H1 (cell line): Measurements from ENCODE around the gene CDC42EP4. TPM values are rescaled to one million over a fixed set of nuclear protein-coding genes. Genes with fewer than 3 reads are reported as not detected.

ENCODE experiments used
- CTCF ChIA-PET: fragments of 300-600 bp; sonication (Branson Sonifier 250); formaldehyde crosslinking; loops from one replicate; lab custom pipeline; 2021; ENCODE audit not compliant: partially characterized antibody; lab: Charles Lee
- POLR2A ChIA-PET: fragments of 300-600 bp; sonication (Branson Sonifier 250); formaldehyde crosslinking; loops from one replicate; lab custom pipeline; 2021; ENCODE audit warnings: inconsistent platforms; ENCODE audit not compliant: partially characterized antibody; lab: Charles Lee
- DNase-seq, 2 experiments: peaks; one replicate each; pipeline versions ENCODE4 v3.0.0 to v3.0.0-alpha.2; 2010 to 2022; ENCODE audit warnings: low spot score in 2 of 2, low read depth in 1 of 2, mixed read lengths in 1 of 2
- FAIRE-seq: peaks from 2 replicates; lab custom pipeline; 2011; peaks lifted over from hg19 to GRCh38; lab: Jason Lieb, UNC
- H2AFZ ChIP-seq: 2 replicates; pipeline ENCODE4 v1.8.1; 2012; ENCODE audit warnings: low read length, inconsistent platforms
- H2AK5ac ChIP-seq: 2 replicates; pipeline ENCODE4 v1.6.1; 2013; ENCODE audit warnings: low read depth, low read length
- H2BK120ac ChIP-seq: replicated peaks from 2 replicates; pipeline ENCODE3; 2013; ENCODE audit warnings: low read depth, low read length, inconsistent platforms
- H2BK12ac ChIP-seq: 2 replicates; pipeline ENCODE4 v1.6.1; 2013; ENCODE audit warnings: low read depth, low read length
- H2BK15ac ChIP-seq: 2 replicates; pipeline ENCODE4 v1.6.1; 2013; ENCODE audit warnings: low read length
- H2BK20ac ChIP-seq: 2 replicates; pipeline ENCODE4 v1.6.1; 2013; ENCODE audit warnings: low read length
- H2BK5ac ChIP-seq: 2 replicates; pipeline ENCODE4 v1.6.1; 2013; ENCODE audit warnings: low read depth, low read length
- H3K14ac ChIP-seq: 2 replicates; pipeline ENCODE4 v1.6.1; 2013; ENCODE audit warnings: inconsistent platforms; ENCODE audit not compliant: insufficient read length
- H3K18ac ChIP-seq: 2 replicates; pipeline ENCODE4 v1.6.1; 2013; ENCODE audit warnings: low read length; ENCODE audit errors: extremely low read depth
- H3K23ac ChIP-seq: 2 replicates; pipeline ENCODE4 v1.6.1; 2013; ENCODE audit warnings: inconsistent platforms; ENCODE audit not compliant: insufficient read length
- H3K23me2 ChIP-seq: 2 replicates; pipeline ENCODE4 v1.6.1; 2013; ENCODE audit warnings: low read depth, low read length
- H3K27ac ChIP-seq: 2 replicates; pipeline ENCODE4 v1.6.1; 2011; ENCODE audit warnings: low read depth, low read length, inconsistent platforms
- H3K27me3 ChIP-seq, 4 experiments: replicated peaks in 1 of 4; 1 replicate in 1 of 4; 2 replicates in 3 of 4; pipeline versions ENCODE4 v1.6.1 to v1.8.1; 2011 to 2013; ENCODE audit warnings: low read length in 3 of 4, mild to moderate bottlenecking in 3 of 4, inconsistent platforms in 2 of 4, mixed read lengths in 2 of 4, moderate library complexity in 1 of 4; ENCODE audit not compliant: control insufficient read depth in 3 of 4, insufficient read depth in 3 of 4; ENCODE audit errors: extremely low read depth in 1 of 4
- H3K36me3 ChIP-seq, 4 experiments: 2 replicates each; pipeline versions ENCODE4 v1.6.1 to v1.8.1; 2011 to 2013; ENCODE audit warnings: mild to moderate bottlenecking in 4 of 4, low read length in 3 of 4, moderate library complexity in 2 of 4, control low read depth in 1 of 4, inconsistent platforms in 1 of 4; ENCODE audit not compliant: insufficient read depth in 4 of 4, control insufficient read depth in 2 of 4
- H3K4ac ChIP-seq: replicated peaks from 2 replicates; pipeline ENCODE3; 2013; ENCODE audit warnings: low read length, low read depth, mixed read lengths, inconsistent platforms; ENCODE audit not compliant: insufficient read length
- H3K4me1 ChIP-seq, 4 experiments: replicated peaks in 1 of 4; 1 replicate in 1 of 4; 2 replicates in 3 of 4; pipeline versions ENCODE4 v1.6.1 to v1.8.1; 2011 to 2013; ENCODE audit warnings: low read length in 3 of 4, inconsistent platforms in 2 of 4, mixed read lengths in 1 of 4; ENCODE audit not compliant: insufficient read depth in 4 of 4, control insufficient read depth in 3 of 4
- H3K4me2 ChIP-seq, 2 experiments: 2 replicates each; pipeline versions ENCODE4 v1.6.1 to v1.8.1; 2011 to 2013; ENCODE audit warnings: low read depth in 2 of 2, low read length in 2 of 2, control low read depth in 1 of 2, inconsistent platforms in 1 of 2, mild to moderate bottlenecking in 1 of 2; ENCODE audit not compliant: insufficient read depth in 1 of 2
- H3K4me3 ChIP-seq, 4 experiments: fragments of 200-600, 300-600 bp in 1 of 4; sonication (generic), shearing (Covaris generic), sonication (Bioruptor Twin) in 1 of 4; 2 replicates each; pipeline versions ENCODE4 v1.5.1 to v1.8.1; 2011 to 2016; ENCODE audit warnings: low read length in 4 of 4, low read depth in 3 of 4, control low read depth in 2 of 4, inconsistent platforms in 2 of 4, mild to moderate bottlenecking in 2 of 4, mixed read lengths in 1 of 4, moderate library complexity in 1 of 4; ENCODE audit not compliant: insufficient read depth in 2 of 4; ENCODE audit errors: extremely low read depth in 1 of 4
- H3K56ac ChIP-seq: replicated peaks from 2 replicates; pipeline ENCODE3; 2013; ENCODE audit warnings: low read depth, mild to moderate bottlenecking, mixed read lengths, low read length, inconsistent platforms; ENCODE audit not compliant: insufficient read length
- H3K79me1 ChIP-seq: 2 replicates; pipeline ENCODE4 v1.6.1; 2013; ENCODE audit warnings: low read depth, low read length, control low read depth
- H3K79me2 ChIP-seq, 2 experiments: 2 replicates each; pipeline versions ENCODE4 v1.6.1 to v1.8.1; 2012 to 2013; ENCODE audit warnings: low read length in 2 of 2, mild to moderate bottlenecking in 2 of 2, inconsistent platforms in 1 of 2; ENCODE audit not compliant: insufficient read depth in 2 of 2, control insufficient read depth in 1 of 2
- H3K9ac ChIP-seq, 4 experiments: replicated peaks in 1 of 4; 1 replicate in 1 of 4; 2 replicates in 3 of 4; pipeline versions ENCODE4 v1.6.1 to v1.8.1; 2011 to 2013; ENCODE audit warnings: low read depth in 3 of 4, low read length in 3 of 4, control low read depth in 2 of 4, mild to moderate bottlenecking in 2 of 4, moderate library complexity in 2 of 4, inconsistent platforms in 1 of 4; ENCODE audit errors: extremely low read depth in 1 of 4
- H3K9me3 ChIP-seq, 2 experiments: 2 replicates each; pipeline versions ENCODE4 v1.6.1 to v1.8.1; 2012 to 2013; ENCODE audit warnings: mild to moderate bottlenecking in 2 of 2, moderate library complexity in 2 of 2, control low read depth in 1 of 2, inconsistent platforms in 1 of 2, low read depth in 1 of 2, low read length in 1 of 2, mixed read lengths in 1 of 2; ENCODE audit not compliant: insufficient read depth in 2 of 2
- H4K20me1 ChIP-seq, 2 experiments: replicated peaks in 1 of 2; 2 replicates each; pipeline versions ENCODE3 to v1.8.1; 2011 to 2013; ENCODE audit warnings: inconsistent platforms in 2 of 2, low read length in 2 of 2, mild to moderate bottlenecking in 1 of 2; ENCODE audit not compliant: insufficient read depth in 2 of 2, control insufficient read depth in 1 of 2
- H4K5ac ChIP-seq: 2 replicates; pipeline ENCODE4 v1.6.1; 2013; ENCODE audit warnings: low read length, low read depth, mixed read lengths, inconsistent platforms; ENCODE audit not compliant: insufficient read length
- H4K8ac ChIP-seq: 2 replicates; pipeline ENCODE4 v1.8.0; 2013; ENCODE audit warnings: mild to moderate bottlenecking, moderate library complexity, low read length, inconsistent platforms; ENCODE audit not compliant: insufficient read depth; ENCODE audit errors: extremely low read depth
- H4K91ac ChIP-seq: replicated peaks from 2 replicates; pipeline ENCODE3; 2013; ENCODE audit warnings: low read length, mixed read lengths, inconsistent platforms; ENCODE audit not compliant: insufficient read length
- ASH2L ChIP-seq: fragments of 200-600, 300-600 bp; sonication (generic); IDR thresholded peaks from one replicate; pipeline ENCODE4 v1.7.1; 2017; ENCODE audit warnings: low read length
- CBX8 ChIP-seq: fragments of 300-800, 300-1000 bp; sonication (generic); IDR thresholded peaks from 2 replicates; pipeline ENCODE4 v1.7.1; 2016; ENCODE audit warnings: low read depth, low read length, borderline replicate concordance
- MAX ChIP-seq: IDR thresholded peaks from 2 replicates; pipeline ENCODE4 v1.6.1; 2012; ENCODE audit warnings: inconsistent platforms
- NRF1 ChIP-seq: IDR thresholded peaks from 2 replicates; pipeline ENCODE4 v1.6.1; 2011; ENCODE audit warnings: mild to moderate bottlenecking, low read depth, low read length, improper control_type of control experiment
- RXRA ChIP-seq: IDR thresholded peaks from 2 replicates; pipeline ENCODE4 v1.6.1; 2011; ENCODE audit warnings: low read depth, mild to moderate bottlenecking, low read length, moderate library complexity; ENCODE audit not compliant: insufficient read depth
- SP1 ChIP-seq: IDR thresholded peaks from 2 replicates; pipeline ENCODE4 v1.6.1; 2011; ENCODE audit warnings: low read depth, low read length
- SP4 ChIP-seq: IDR thresholded peaks from 2 replicates; pipeline ENCODE4 v1.6.1; 2012; ENCODE audit warnings: low read length, inconsistent platforms
- TAF7 ChIP-seq: optimal IDR thresholded peaks from 2 replicates; pipeline ENCODE3; 2011; ENCODE audit warnings: low read depth, mild to moderate bottlenecking, inconsistent platforms, low read length, moderate library complexity, borderline replicate concordance
- TBP ChIP-seq: IDR thresholded peaks from 2 replicates; pipeline ENCODE4 v1.6.1; 2011; ENCODE audit warnings: low read depth, low read length, improper control_type of control experiment
- ZNF274 ChIP-seq: IDR thresholded peaks from 2 replicates; pipeline ENCODE4 v1.7.0; 2012; ENCODE audit warnings: low read length, borderline replicate concordance; ENCODE audit errors: extremely low read depth
- WGBS, 2 experiments: shearing (Covaris generic) in 1 of 2; methylation state at CpG; one replicate each; pipeline versions ENCODE4 v1.1.6 to v1.1.7; 2013 to 2015; ENCODE audit warnings: low lambda C conversion rate in 2 of 2, mixed read lengths in 2 of 2, inconsistent platforms in 1 of 2, low coverage in 1 of 2, missing lambda C conversion rate in 1 of 2; ENCODE audit not compliant: insufficient replicate concordance in 2 of 2, insufficient coverage in 1 of 2, insufficient read length in 1 of 2; ENCODE audit errors: extremely low coverage in 1 of 2, missing lambda C conversion rate in 1 of 2; 5-methylcytosine and 5-hydroxymethylcytosine counted together
- polyA plus RNA-seq, 7 experiments: library from polyadenylated mRNA; depleted of rRNA in 3 of 7; stranded (reverse) in 5 of 7; unstranded in 2 of 7; fragments of >200 nt in 5 of 7; fragments of 200-250 nt in 2 of 7; gene quantifications; 1 replicate in 5 of 7; 2 replicates in 1 of 7; 4 replicates in 1 of 7; pipeline versions ENCODE4 v1.2.1 to v1.2.3, GENCODE V29; 2011 to 2013; ENCODE audit warnings: missing spikeins in 2 of 7, mixed read lengths in 2 of 7
- total RNA-seq: library from RNA; stranded (reverse); fragmentation: NEBNext Ultra II Directional; extraction: Animal tissue kit (Norgen Biotek cat#: 25700); gene quantifications from 2 replicates; pipeline ENCODE4 v1.2.1, GENCODE V29; 2021
- TF ChIP-seq, protein P1 (sequence below): IDR thresholded peaks from 2 replicates; pipeline ENCODE4 v1.6.1; 2011; ENCODE audit warnings: low read depth, mild to moderate bottlenecking, low read length; ENCODE audit not compliant: insufficient read depth

The CDC42EP4 gene
- total and polyA plus RNA-seq, 2 of the 8 experiments (the other 6 are each of a cell fraction or from before 2014, with no cell fraction given) = 8.8 to 12.6 TPM

DNA sequence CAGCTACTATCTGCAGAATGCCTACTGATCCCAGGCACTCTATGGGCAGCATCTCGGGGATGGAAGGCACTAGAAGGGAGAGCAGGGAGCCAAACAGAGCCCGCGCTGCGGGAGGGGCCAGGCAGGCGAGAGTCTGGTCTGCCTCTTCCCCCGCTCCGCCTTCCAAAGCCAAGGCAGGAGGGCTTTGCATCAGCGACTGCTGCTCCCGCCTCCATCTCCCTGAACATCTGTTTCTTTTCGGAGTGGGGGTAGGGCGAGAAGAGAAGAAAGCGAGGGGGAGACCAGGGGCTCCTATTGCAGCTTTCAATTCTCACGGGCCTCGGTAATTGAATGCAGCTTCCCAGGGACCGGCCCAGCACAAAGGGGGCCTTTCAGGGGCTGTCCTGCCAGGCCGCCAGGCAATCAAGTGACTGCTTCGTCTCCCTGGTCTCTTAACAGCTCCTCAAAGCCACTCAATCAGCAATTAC is 31.4 kb upstream of the CDC42EP4 start:
- H3K4me2 ChIP-seq = peak overlapping the region; percentile 50 to 67
- POLR2A ChIA-PET = interaction anchor here (1.3 to 4.5 kb wide), 9 partner anchors 10 to 111 kb away, joined by 3 to 49 read pairs (median 7); partner anchors contain the start of gene CDC42EP4
- TF ChIP-seq, protein P1, sequence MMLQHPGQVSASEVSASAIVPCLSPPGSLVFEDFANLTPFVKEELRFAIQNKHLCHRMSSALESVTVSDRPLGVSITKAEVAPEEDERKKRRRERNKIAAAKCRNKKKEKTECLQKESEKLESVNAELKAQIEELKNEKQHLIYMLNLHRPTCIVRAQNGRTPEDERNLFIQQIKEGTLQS = no peak
- TF ChIP-seq SP4 = no peak
- 0 out of 2 replicates have a peak, but pooled peaks have one; percentile 19 for TF ChIP-seq RXRA
- TF ChIP-seq ASH2L = peak; percentile 75
- TF ChIP-seq TAF7 = no peak
- peak; percentile 73; the same call in 1 of the 2 replicates for TF ChIP-seq SP1
- TF ChIP-seq TBP = no peak
- TF ChIP-seq ZNF274 = no peak
- no peak for TF ChIP-seq NRF1
- TF ChIP-seq CBX8 = no peak
- no peak for TF ChIP-seq MAX

More for the DNA sequence above, 31.4 kb upstream of the CDC42EP4 start:
- Histone ChIP-seq H4K20me1 (no peaks in the 10 kb centered on the region), H3K56ac (peak overlapping the region; percentile 40), H3K79me2 (no peaks in the 10 kb centered on the region), H3K9me3 (no peaks in the 10 kb centered on the region), H3K4me3 (peak overlapping the region in 3 of 4 experiments; percentile 9 to 41 (median 23); a peak in 5 of 8 replicates), H3K4me1 (peaks cover 10 to 39% (median 28%) of the 10 kb centered on the region in 4 experiments), H3K79me1 (no peaks in the 10 kb centered on the region), H3K4ac (peak overlapping the region; percentile 92), H3K23me2 (no peaks in the 10 kb centered on the region; the same call in 1 of the 2 replicates), H4K8ac (no peak overlapping the region), H2BK120ac (peak overlapping the region; percentile 92), H3K9ac (peak overlapping the region in 3 of 4 experiments; percentile 25 to 54 (median 53); a peak in 3 of 7 replicates), H2BK20ac (peak overlapping the region; percentile 94), H3K27me3 (no peaks in the 10 kb centered on the region), H4K5ac (peak overlapping the region; percentile 23), H3K18ac (peak overlapping the region; percentile 92), H4K91ac (peak overlapping the region; percentile 87), H2BK5ac (peak overlapping the region; percentile 94; the same call in 1 of the 2 replicates), H2BK15ac (peak overlapping the region; percentile 88; the same call in 1 of the 2 replicates), H2AFZ (no peak overlapping the region), H2BK12ac (peak overlapping the region; percentile 97), H3K36me3 (no peaks in the 10 kb centered on the region), H2AK5ac (no peak overlapping the region), H3K23ac (no peak overlapping the region), H3K14ac (peak overlapping the region; percentile 13), H3K27ac (peak overlapping the region; percentile 81)
- DNase-seq = peak; percentile 75 to 81
- 2% methylated on average over 10 of the region's 17 CpGs; no CpG with 5 or more reads in 1 of the 2 experiments for WGBS, 2 experiments
- CTCF ChIA-PET = interaction anchor here (1.0 to 5.4 kb wide), 10 partner anchors 13 to 262 kb away, joined by 3 to 53 read pairs (median 6); partner anchors contain the start of gene CDC42EP4
- peak; percentile 19 for FAIRE-seq
